GM21825 (cell line): ENCODE measurements around the gene ZNF814.
A peak's percentile ranks its signal among the peaks of the same experiment; 100 is the strongest.
"Not testable (repeated sequence)": the region's sequence is repeated elsewhere in the genome, so short reads cannot be mapped to it uniquely, and the experiment has no call there.

Source experiments
- ATAC-seq: cut with Tn5 transposase; IDR thresholded peaks from one replicate; pipeline ENCODE4 v1.9.1; 2021; ENCODE audit warnings: mild to moderate bottlenecking, moderate library complexity; ENCODE audit not compliant: unreplicated experiment

Gene ZNF814

GRCh38 chr19:57888560-57889231, at the start of gene ZNF814:
ZNF814 (minus strand) TSS chr19:57889037; CDS start chr19:57888802, 235 bp downstream.
- ATAC-seq = peak; percentile 75

- no peak for ATAC-seq
Observed at GRCh38 chr19:57935731-57936130, 46.9 kb upstream of the ZNF814 start.

GRCh38 chr19:57934820-57935665, 46.2 kb upstream of the ZNF814 start, which contains the start of gene ZNF418:
ZNF418 (minus strand) TSS chr19:57935402; CDS start chr19:57933822, 1,580 bp downstream.
- peak; percentile 76 for ATAC-seq

GRCh38 chr19:57927587-57927986, 38.8 kb upstream of the ZNF814 start:
- no peak for ATAC-seq

GRCh38 chr19:57916168-57916995, 27.5 kb upstream of the ZNF814 start, which contains the start of gene ZNF417:
ZNF417 (minus strand) TSS chr19:57916592; CDS start chr19:57916411, 181 bp downstream.
- ATAC-seq = peak; percentile 93

- ATAC-seq = no peak
Observed at GRCh38 chr19:57914531-57914930, 25.7 kb upstream of the ZNF814 start.

- no peak for ATAC-seq
Observed at GRCh38 chr19:57907394-57907793, 18.6 kb upstream of the ZNF814 start.

GRCh38 chr19:57905258-57905657, 16.4 kb upstream of the ZNF814 start:
- no peak for ATAC-seq

- no peak for ATAC-seq
Observed at GRCh38 chr19:57903618-57904184, 14.9 kb upstream of the ZNF814 start.

- no peak for ATAC-seq
Observed at GRCh38 chr19:57900311-57900710, 11.5 kb upstream of the ZNF814 start.

GRCh38 chr19:57890706-57891105, 1.9 kb upstream of the ZNF814 start:
- ATAC-seq = not testable (repeated sequence)

- ATAC-seq = no peak
Observed at GRCh38 chr19:57888107-57888559, 704 bp downstream of the ZNF814 start.

GRCh38 chr19:57887195-57887941, 1.5 kb downstream of the ZNF814 start:
- no peak for ATAC-seq

GRCh38 chr19:57886046-57886445, 2.8 kb downstream of the ZNF814 start:
- ATAC-seq = no peak

GRCh38 chr19:57873883-57874799, 14.7 kb downstream of the ZNF814 start:
- not testable (repeated sequence) for ATAC-seq

- ATAC-seq = no peak
Observed at GRCh38 chr19:57872450-57872849, 16.4 kb downstream of the ZNF814 start.

- ATAC-seq = no peak
Observed at GRCh38 chr19:57870225-57870624, 18.6 kb downstream of the ZNF814 start.

- ATAC-seq = not testable (repeated sequence)
Observed at GRCh38 chr19:57869655-57870054, 19.2 kb downstream of the ZNF814 start.
